Stimulated activated CD4-positive, alpha-beta T cell treated with anti-CD3 and anti-CD28 coated beads, TNF-alpha, amount 100 ng/mL, for 4 hours (primary cell): Measurements from ENCODE around the gene TRPV3.
"Not testable (repeated sequence)": the region's sequence is repeated elsewhere in the genome, so short reads cannot be mapped to it uniquely, and the experiment has no call there.

Experiments used
- DNase-seq, 3 experiments: peaks; one replicate each; pipeline ENCODE4 v3.0.0-alpha.2; 2020; ENCODE audit warnings: low read depth in 3 of 3

TRPV3 gene

GRCh38 chr17:3573246-3574100 lies 15.9 kb upstream of the TRPV3 start:
- no peak for DNase-seq

GRCh38 chr17:3572231-3572630 lies 14.6 kb upstream of the TRPV3 start:
- no peak for DNase-seq

- no peak for DNase-seq
Observed at GRCh38 chr17:3571043-3571900, 13.7 kb upstream of the TRPV3 start.

- no peak for DNase-seq
Observed at GRCh38 chr17:3569534-3570137, 12.0 kb upstream of the TRPV3 start.

- DNase-seq: no peak
Observed at GRCh38 chr17:3566551-3566950, 8.9 kb upstream of the TRPV3 start.

- DNase-seq: no peak
Observed at GRCh38 chr17:3565143-3565542, 7.5 kb upstream of the TRPV3 start.

GRCh38 chr17:3564241-3564640 lies 6.6 kb upstream of the TRPV3 start:
- DNase-seq: not testable (repeated sequence)

GRCh38 chr17:3559270-3559645 lies 1.6 kb upstream of the TRPV3 start:
- DNase-seq: no peak

- peak in 1 of 3 experiments; percentile 32 for DNase-seq
Observed at GRCh38 chr17:3558603-3559269, 1.1 kb upstream of the TRPV3 start.

- DNase-seq: no peak
Observed at GRCh38 chr17:3556916-3557767, 470 bp downstream of the TRPV3 start.

- no peak for DNase-seq
Observed at GRCh38 chr17:3556239-3556915, 1.2 kb downstream of the TRPV3 start.

GRCh38 chr17:3555189-3555796 lies 2.3 kb downstream of the TRPV3 start:
- DNase-seq: no peak

GRCh38 chr17:3554440-3554839 lies 3.2 kb downstream of the TRPV3 start:
- no peak for DNase-seq

GRCh38 chr17:3553419-3554401 lies 3.9 kb downstream of the TRPV3 start:
- no peak for DNase-seq

GRCh38 chr17:3552916-3553315 lies 4.7 kb downstream of the TRPV3 start:
- DNase-seq: no peak

- DNase-seq: no peak
Observed at GRCh38 chr17:3551189-3551588, 6.4 kb downstream of the TRPV3 start.

- no peak for DNase-seq
Observed at GRCh38 chr17:3549610-3550162, 7.9 kb downstream of the TRPV3 start.

GRCh38 chr17:3547628-3548027 lies 10.0 kb downstream of the TRPV3 start:
- DNase-seq: no peak
